Right atrium auricular region (tissue), 2 donors: ENCODE data around the gene ARHGEF7. TPM values are rescaled to one million over a fixed set of nuclear protein-coding genes. Genes with fewer than 3 reads are reported as not detected.

Source experiments
- DNase-seq: peaks from one replicate; pipeline ENCODE4 v3.0.0-alpha.2; 2019; ENCODE audit warnings: low spot score
- H3K27ac ChIP-seq, 2 donors: fragments of 200-600 bp; sonication (generic); 1 replicate in 1 of 2; 2 replicates in 1 of 2; pipeline ENCODE4 v1.5.1; 2016 to 2019
- H3K27me3 ChIP-seq, 2 donors: fragments of 200-600 bp; sonication (generic); one replicate each; pipeline versions ENCODE4 v1.5.1 to v1.6.0; 2017 to 2019
- H3K36me3 ChIP-seq: fragments of 200-600 bp; sonication (generic); one replicate; pipeline ENCODE4 v1.5.1; 2016
- H3K4me1 ChIP-seq, 2 donors: fragments of 200-600 bp; sonication (generic); one replicate each; pipeline versions ENCODE4 v1.5.1 to v1.6.0; 2017 to 2019
- H3K4me3 ChIP-seq, 2 donors: fragments of 200-600 bp; sonication (generic); 1 replicate in 1 of 2; 2 replicates in 1 of 2; pipeline ENCODE4 v1.5.1; 2017 to 2019; ENCODE audit warnings: mild to moderate bottlenecking in 1 of 2, moderate library complexity in 1 of 2
- H3K9me3 ChIP-seq, 2 donors: fragments of 200-600 bp; sonication (generic); one replicate each; pipeline ENCODE4 v1.5.1; 2019
- total RNA-seq, 2 donors: library from RNA; depleted of rRNA; stranded (reverse); fragments of >200 nt; gene quantifications; one replicate each; pipeline ENCODE4 v1.1.0, GENCODE V29; 2016
- TF ChIP-seq, protein P1 (sequence below), 2 donors: fragments of 200-600 bp; sonication (generic); IDR thresholded peaks; one replicate each; pipeline ENCODE4 v1.5.1; 2019; ENCODE audit warnings: antibody characterized with exemption in 2 of 2

Gene ARHGEF7
- total RNA-seq, 2 donors from 2014 or later: 27.8 to 36.9 TPM

DNA sequence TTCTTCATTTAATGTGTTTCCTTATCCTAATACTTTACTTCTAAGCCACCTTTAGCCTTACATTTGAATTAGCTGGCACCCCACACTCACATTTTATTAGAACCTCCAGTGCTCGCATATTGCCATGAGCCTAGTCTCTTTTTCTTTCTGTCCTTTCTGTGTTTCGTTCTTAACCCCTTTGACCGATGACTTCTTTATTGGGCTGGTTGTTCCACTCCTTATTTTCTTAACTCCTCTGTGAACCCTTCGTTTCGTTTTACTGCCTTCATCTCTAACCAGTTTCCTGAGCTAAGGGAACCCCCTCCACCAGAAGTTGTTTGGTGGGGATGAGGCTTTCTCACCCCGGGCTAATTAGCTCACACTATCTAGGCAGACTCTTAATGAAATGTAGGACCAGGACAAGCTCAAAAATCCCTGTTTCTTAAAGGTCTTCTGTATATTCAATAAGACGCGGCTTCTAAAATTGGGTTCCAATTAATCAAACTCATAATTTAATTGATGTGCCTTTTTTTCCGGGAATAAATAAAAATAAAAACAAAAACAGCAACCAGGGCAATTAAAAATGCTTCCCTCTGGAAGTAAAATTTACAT is 19.1 kb upstream of the ARHGEF7 start:
- Histone ChIP-seq H3K4me1 (no peaks in the 10 kb centered on the region), H3K27ac (no peak overlapping the region), H3K36me3 (no peaks in the 10 kb centered on the region), H3K27me3 (no peaks in the 10 kb centered on the region), H3K9me3 (no peaks in the 10 kb centered on the region), H3K4me3 (no peak overlapping the region)
- DNase-seq: no peak
- TF ChIP-seq, protein P1, sequence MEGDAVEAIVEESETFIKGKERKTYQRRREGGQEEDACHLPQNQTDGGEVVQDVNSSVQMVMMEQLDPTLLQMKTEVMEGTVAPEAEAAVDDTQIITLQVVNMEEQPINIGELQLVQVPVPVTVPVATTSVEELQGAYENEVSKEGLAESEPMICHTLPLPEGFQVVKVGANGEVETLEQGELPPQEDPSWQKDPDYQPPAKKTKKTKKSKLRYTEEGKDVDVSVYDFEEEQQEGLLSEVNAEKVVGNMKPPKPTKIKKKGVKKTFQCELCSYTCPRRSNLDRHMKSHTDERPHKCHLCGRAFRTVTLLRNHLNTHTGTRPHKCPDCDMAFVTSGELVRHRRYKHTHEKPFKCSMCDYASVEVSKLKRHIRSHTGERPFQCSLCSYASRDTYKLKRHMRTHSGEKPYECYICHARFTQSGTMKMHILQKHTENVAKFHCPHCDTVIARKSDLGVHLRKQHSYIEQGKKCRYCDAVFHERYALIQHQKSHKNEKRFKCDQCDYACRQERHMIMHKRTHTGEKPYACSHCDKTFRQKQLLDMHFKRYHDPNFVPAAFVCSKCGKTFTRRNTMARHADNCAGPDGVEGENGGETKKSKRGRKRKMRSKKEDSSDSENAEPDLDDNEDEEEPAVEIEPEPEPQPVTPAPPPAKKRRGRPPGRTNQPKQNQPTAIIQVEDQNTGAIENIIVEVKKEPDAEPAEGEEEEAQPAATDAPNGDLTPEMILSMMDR (IDR thresholded peaks at IDR 0.05): no peak

DNA sequence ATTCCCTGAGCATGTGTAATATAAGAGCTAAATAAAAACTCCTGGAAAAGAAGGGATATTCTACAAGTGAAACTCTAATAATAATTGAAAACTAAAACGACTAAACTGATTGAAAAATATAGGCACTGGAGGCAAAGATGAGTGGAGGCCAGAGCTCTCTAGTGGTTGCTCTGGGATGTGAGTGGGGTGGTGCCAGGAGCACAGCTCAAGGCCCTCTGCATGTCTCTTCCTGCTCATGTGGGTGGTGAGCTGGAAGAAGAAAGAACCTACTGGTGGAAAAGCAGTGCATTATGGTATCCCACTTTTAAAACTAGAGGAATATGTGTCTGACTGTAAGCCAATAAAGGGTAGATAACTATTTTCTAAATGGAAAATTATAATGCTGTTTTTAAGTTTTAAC is 15.8 kb upstream of the ARHGEF7 start:
- Histone ChIP-seq H3K4me3 (no peak overlapping the region), H3K27me3 (no peaks in the 10 kb centered on the region), H3K4me1 (no peaks in the 10 kb centered on the region), H3K27ac (no peak overlapping the region), H3K9me3 (peaks cover 0 to 6% of the 10 kb centered on the region in 2 donors), H3K36me3 (no peaks in the 10 kb centered on the region)
- DNase-seq: no peak
- TF ChIP-seq, protein P1 (IDR thresholded peaks at IDR 0.05): no peak

DNA sequence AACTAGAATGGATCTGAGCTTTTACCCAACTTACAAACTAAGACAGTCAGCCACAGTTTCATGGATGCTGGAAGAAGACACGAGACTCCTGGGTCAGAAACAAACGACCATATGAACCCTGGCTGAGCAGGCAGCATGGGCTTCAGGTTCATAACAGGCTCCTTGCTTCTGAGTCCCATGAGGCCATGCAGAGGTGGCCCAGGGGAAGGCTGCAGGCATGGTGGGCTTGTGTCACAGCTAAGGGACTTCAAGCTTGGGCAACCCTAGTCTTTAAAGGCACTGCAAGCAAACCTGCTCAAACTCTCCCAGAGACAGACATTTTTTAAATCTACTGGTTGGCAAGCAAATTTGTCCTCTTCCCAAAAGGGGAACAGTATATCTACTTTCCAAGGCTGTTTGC is 5.1 kb upstream of the ARHGEF7 start:
- Histone ChIP-seq H3K4me1 (peaks cover 0 to 4% of the 10 kb centered on the region in 2 donors), H3K4me3 (no peak overlapping the region), H3K36me3 (no peaks in the 10 kb centered on the region), H3K9me3 (peaks cover 0 to 4% of the 10 kb centered on the region in 2 donors), H3K27ac (no peak overlapping the region), H3K27me3 (no peaks in the 10 kb centered on the region)
- TF ChIP-seq, protein P1 (IDR thresholded peaks at IDR 0.05): no peak
- no peak for DNase-seq

DNA sequence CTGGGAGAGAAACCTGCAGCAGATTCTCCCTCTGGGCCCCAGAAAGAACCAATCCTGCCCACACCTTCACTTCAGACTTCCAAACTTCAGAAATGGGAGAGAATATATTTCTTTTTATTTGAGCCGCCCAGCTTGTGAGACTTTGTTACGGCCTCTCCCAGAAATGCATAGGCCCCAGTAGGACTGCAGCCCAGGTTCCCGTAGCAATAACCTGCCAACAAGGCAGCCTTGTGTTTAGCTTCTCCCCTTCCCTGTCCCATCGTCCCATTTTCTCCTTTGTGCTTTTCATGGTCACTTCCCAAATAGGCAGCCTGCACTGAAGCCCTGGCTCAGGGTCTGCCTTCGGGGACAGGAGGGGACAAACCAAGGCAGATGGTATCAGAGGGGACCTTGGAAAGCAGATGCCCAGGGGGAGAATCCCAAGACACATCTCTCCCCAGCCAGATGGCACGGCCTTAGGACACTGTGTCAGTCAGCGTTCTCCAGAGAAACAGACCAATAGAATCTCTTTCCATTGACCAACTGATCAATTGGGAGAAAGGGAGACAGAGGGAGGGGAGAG is 3.7 kb upstream of the ARHGEF7 start:
- no peak overlapping the region for H3K27ac ChIP-seq
- DNase-seq: no peak
- H3K4me1 ChIP-seq: peaks cover 0 to 12% of the 10 kb centered on the region in 2 donors
- H3K27me3 ChIP-seq: no peaks in the 10 kb centered on the region
- peaks cover 0 to 4% of the 10 kb centered on the region in 2 donors for H3K9me3 ChIP-seq
- no peaks in the 10 kb centered on the region for H3K36me3 ChIP-seq
- TF ChIP-seq, protein P1 (IDR thresholded peaks at IDR 0.05): no peak
- H3K4me3 ChIP-seq: no peak overlapping the region

DNA sequence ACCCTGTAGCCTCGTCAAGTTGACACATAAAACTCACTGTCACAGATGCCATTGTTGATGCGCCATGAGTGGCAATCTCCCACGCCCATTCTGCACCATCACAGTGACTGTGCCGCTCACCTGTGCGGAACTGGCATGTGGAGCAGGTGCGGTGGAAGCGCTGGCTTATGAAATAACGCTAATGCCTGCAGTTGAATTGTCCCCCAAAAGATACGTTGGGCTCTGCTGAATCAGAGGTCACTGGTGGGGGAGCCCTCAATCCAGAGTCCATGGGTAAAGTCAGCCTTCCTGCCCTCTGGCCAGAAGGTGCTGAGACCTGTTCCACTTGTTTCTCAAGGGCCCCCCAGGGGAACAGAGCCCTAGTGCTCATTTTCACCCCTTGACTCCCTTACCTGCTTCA is 2.9 kb upstream of the ARHGEF7 start:
- Histone ChIP-seq H3K27ac (no peak overlapping the region), H3K36me3 (no peaks in the 10 kb centered on the region), H3K4me3 (no peak overlapping the region), H3K4me1 (peaks cover 0 to 15% of the 10 kb centered on the region in 2 donors), H3K9me3 (peaks cover 0 to 4% of the 10 kb centered on the region in 2 donors), H3K27me3 (no peaks in the 10 kb centered on the region)
- DNase-seq: no peak
- TF ChIP-seq, protein P1 (IDR thresholded peaks at IDR 0.05): no peak
